NB4 (cell line): ENCODE data around the gene TADA3.

Experiments
- DNase-seq: peaks from one replicate; pipeline ENCODE4 v3.0.0; 2010; ENCODE audit warnings: low read depth
- H3K4me3 ChIP-seq: one replicate; pipeline ENCODE4 v1.5.1; 2011; ENCODE audit warnings: mild to moderate bottlenecking, low read depth, low read length, moderate library complexity
- MYC ChIP-seq: IDR thresholded peaks from 2 replicates; pipeline ENCODE4 v1.6.1; 2011; ENCODE audit warnings: low read depth, low read length
- POLR2A ChIP-seq: IDR thresholded peaks from 2 replicates; pipeline ENCODE4 v1.6.1; 2011; ENCODE audit warnings: mild to moderate bottlenecking; ENCODE audit not compliant: insufficient read length; ENCODE audit errors: extremely low read depth
- TF ChIP-seq, protein P1 (sequence below): IDR thresholded peaks from one replicate; pipeline ENCODE4 v1.5.1; 2012; ENCODE audit warnings: low read depth, low read length
- TF ChIP-seq, protein P2 (sequence below): IDR thresholded peaks from 2 replicates; pipeline ENCODE4 v1.6.1; 2011; ENCODE audit warnings: low read depth, low read length

Gene TADA3

DNA sequence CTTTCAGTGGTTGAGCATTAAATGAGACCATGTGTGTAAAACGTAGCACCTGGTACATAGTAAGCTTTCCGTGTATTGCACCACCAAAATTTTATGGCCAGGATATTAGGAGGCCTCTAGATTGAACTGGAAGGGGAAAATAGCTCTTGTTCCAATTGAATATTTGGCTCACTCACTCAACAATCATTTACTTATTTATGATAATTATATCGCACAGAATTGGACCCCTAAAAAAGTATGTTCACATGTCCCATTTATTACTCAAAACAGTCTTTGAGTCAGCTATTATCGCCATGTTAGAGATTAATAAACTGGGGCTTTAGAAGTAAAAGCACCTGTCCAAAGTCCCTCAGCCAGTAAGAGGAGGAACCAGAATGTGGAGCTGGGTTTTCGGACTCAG is 12.7 kb upstream of the TADA3 start:
- DNase-seq: no peak
- H3K4me3 ChIP-seq: no peak overlapping the region
- TF ChIP-seq, protein P1, sequence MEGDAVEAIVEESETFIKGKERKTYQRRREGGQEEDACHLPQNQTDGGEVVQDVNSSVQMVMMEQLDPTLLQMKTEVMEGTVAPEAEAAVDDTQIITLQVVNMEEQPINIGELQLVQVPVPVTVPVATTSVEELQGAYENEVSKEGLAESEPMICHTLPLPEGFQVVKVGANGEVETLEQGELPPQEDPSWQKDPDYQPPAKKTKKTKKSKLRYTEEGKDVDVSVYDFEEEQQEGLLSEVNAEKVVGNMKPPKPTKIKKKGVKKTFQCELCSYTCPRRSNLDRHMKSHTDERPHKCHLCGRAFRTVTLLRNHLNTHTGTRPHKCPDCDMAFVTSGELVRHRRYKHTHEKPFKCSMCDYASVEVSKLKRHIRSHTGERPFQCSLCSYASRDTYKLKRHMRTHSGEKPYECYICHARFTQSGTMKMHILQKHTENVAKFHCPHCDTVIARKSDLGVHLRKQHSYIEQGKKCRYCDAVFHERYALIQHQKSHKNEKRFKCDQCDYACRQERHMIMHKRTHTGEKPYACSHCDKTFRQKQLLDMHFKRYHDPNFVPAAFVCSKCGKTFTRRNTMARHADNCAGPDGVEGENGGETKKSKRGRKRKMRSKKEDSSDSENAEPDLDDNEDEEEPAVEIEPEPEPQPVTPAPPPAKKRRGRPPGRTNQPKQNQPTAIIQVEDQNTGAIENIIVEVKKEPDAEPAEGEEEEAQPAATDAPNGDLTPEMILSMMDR: no peak
- TF ChIP-seq MYC (no peak), POLR2A (no peak)
- TF ChIP-seq, protein P2, sequence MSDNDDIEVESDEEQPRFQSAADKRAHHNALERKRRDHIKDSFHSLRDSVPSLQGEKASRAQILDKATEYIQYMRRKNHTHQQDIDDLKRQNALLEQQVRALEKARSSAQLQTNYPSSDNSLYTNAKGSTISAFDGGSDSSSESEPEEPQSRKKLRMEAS: no peak

DNA sequence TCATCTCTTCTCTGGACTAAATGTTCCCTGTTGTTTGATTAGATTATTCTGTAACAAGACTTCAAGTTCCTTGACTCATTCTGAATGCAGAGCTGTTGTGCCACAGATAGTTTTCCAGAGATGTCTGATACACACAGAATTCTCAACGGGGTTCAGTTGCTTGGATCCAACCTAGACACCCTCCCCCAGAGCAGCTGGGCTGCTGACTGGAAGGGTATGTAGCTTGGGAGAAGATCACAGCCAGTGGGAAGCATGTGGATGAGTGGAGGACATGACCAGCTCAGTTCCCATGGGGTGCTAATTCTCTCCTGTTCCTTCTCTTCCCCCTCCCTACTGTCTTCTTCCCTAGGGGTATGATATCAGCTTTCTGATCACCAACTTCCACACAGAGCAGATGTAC is 11.2 kb upstream of the TADA3 start:
- no peak for TF ChIP-seq POLR2A
- TF ChIP-seq, protein P2: no peak
- no peak for TF ChIP-seq MYC
- TF ChIP-seq, protein P1: no peak
- no peak for DNase-seq
- no peak overlapping the region for H3K4me3 ChIP-seq

DNA sequence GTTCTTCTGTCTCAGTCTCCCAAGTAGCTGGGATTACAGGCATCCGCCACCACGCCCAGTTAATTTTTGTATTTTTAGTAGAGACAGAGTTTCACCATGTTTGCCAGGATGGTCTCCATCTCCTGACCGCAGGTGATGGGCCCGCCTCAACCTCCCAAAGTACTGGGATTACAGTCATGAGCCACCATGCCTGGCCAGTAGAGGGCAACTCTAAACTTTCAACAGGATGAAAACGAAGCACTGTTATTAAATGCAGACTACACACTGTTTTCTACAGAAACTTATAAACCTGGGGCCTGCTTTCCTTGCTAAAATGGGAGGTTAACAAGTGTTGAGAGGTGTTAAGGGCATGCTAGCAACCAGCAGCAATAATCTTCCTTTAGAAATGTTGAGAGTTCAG is 8.3 kb upstream of the TADA3 start:
- no peak for DNase-seq
- TF ChIP-seq, protein P1: peak; percentile 16
- TF ChIP-seq, protein P2: no peak
- H3K4me3 ChIP-seq: no peak overlapping the region

DNA sequence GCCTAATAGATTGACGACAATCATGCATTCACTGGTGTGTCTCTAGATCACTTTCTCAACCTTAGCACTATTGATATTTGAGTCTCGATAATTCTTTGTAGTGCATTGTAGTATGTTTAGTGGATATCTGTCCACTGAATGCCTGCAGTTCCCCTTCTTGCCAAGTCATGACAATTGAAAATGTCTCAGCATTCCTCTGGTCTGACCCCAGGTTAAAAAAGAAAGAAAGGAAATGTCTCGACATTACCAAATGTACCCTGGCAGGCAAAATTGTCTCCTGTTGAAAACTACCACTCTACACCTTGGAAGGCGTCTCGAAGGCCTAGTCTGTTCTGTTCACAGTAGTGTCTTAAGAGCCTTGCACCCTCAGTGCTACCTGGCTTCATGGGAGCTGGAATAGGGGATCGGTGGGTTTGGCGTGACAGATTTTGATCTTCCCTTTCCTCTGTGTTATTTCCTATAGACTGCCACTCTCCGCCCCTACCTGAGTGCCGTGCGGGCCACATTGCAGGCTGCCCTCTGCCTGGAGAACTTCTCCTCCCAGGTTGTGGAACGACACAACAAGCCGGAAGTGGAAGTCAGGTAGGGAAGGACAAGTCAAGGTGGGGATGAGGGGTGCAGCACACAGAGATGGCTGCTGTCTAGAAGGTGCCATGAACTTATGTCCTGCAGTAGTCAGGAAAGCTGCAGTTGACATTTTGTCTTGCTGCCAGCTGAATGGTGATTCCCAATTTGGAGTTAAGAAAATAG is 5.1 kb upstream of the TADA3 start:
- no peak for DNase-seq
- no peak overlapping the region for H3K4me3 ChIP-seq
- TF ChIP-seq POLR2A: no peak
- TF ChIP-seq, protein P1: no peak
- TF ChIP-seq, protein P2: no peak
- no peak for TF ChIP-seq MYC

DNA sequence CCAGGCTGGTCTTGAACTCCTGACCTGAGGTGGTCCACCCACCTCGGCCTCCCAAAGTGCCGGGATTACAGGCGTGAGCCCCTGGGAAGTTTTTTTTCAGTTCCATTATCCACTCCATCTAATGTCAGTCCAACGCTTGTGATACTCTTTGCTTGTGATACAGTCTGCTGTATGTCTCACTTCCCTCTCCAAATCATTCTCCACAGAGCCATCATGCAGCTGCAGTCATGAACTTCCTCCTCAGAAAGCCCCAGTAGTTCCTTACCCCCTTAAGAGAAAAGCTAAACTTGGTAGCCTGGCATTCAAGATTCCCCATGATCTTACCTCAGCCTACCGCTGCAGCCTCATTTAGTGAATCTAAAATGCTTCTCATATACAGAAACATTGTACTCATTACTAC is 2.9 kb upstream of the TADA3 start:
- no peak overlapping the region for H3K4me3 ChIP-seq
- TF ChIP-seq MYC: no peak
- TF ChIP-seq, protein P1: no peak
- no peak for TF ChIP-seq POLR2A
- TF ChIP-seq, protein P2: no peak
- DNase-seq: peak; percentile 38
